Measurements from ENCODE around the gene ACTR3C.

DNA sequence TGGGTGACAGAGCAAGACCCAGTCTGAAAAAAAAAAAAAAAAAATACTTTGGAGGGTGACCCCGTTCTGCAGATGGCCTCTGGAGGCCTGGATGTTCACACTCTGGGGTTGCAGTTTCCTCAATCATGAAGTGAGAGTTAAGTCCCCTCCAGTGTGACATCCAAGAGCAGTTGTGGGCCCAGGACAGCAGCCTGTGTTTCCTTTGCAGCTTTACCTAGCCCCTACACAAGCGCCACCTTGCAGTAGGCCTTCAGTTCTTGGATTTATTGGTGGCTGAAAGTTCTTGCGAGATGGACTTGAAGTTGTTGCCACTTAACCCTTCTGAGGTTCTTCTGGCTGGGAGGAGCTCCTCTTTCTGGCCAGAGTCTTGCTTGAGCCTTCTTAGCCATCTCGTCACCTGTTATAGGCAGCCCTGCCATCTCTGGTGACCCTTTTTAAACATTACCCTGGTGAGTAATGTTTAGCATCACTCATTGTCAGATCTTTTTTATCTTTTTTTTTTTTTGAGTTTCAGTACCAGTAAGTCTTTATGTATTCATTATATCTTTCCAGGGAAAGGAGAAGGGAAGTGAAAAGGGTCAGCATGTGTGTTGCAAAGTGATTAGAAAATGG is 3.4 kb upstream of the ACTR3C start:
- TF ChIP-seq NFYB (IDR thresholded peaks at IDR 0.05; ENCODE audit: insufficient read depth, low read depth, low read length) (no peak), EP300 (IDR thresholded peaks at IDR 0.05; ENCODE audit: borderline replicate concordance in 1 of 2, control insufficient read depth in 1 of 2, low read depth in 2 of 2, low read length in 2 of 2) (no peak), RAD21 (IDR thresholded peaks at IDR 0.05; ENCODE audit: insufficient read depth, low read depth, low read length) (no peak)
